GM15510 (cell line): ENCODE measurements around the gene CALU.

Experiments
- POLR2A ChIP-seq: IDR thresholded peaks from 3 replicates; pipeline ENCODE4 v1.6.1; 2011; ENCODE audit warnings: borderline replicate concordance; ENCODE audit not compliant: insufficient read length; ENCODE audit errors: extremely low read depth

CALU gene

DNA sequence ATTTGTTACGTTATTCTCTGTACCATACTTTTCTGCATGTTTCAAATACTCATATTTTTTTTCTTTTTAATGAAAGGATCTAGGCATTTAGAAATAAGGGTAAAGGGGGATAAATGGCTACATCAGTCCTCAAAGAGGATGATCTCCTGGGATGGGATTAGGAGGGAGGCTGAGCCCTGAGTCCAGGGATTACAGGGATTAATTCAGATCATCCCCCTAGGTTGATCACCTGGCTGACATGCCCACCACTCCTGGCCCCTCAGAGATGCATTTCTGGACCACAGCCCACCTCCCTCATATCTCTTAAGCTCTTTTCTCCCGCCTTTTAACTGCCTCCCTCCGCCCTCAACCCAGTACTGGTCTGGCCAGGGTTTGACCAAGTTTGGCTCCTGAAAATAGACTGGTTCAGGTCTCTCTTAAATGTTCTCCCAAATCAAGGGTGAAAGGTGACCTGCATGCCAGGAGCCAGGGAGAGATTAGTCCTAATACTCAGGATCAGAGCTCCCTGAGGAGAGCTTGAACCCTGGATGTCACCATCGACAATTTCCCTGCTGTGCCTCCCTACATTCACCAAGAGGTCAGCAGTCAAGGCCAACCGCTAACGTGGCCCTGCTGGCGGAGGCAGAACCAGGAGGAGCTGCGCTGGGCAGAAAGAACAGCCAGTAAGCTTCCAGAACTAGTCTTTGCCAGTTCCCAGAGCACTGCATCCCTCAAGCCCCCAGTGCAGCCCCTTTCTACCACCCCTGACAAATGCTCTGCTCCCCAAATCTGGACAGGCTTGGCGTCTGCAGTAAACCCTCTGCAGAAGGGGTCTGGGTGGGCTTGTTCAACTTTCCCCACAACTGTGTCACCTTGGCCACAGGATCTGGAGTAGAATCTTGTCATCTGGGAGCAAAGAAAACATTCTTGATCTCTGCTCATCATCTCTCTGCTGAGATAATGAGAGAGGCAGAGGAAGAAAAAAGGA, 49.6 kb downstream of the CALU start:
- no peak for TF ChIP-seq POLR2A

GRCh38 chr7:128790315-128791041, 51.3 kb downstream of the CALU start:
- TF ChIP-seq POLR2A: no peak

- TF ChIP-seq POLR2A: no peak
Measured at GRCh38 chr7:128791121-128791971, 52.2 kb downstream of the CALU start, which contains the start of gene CCDC136. TSS of gene CCDC136 (plus strand) at chr7:128791968. CDS start at chr7:128792412, 444 bp downstream.

DNA sequence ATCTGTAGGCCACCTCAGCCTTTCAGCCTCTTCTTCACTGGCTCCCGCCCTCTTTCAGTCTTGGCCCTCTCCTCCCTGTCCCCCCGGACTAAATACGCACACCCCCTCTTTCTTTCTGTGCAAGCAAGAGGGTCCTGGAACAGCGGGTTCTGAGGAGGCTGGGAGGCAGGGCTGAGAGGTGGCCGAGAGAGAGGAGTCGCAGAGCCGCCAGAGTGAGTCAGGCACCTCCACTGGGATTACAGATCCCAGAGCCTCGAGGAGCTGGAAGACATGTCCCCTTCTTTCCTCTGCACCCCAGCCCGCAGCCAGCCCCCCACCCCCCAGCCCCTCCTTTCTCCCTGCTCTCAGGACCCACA, 52.8 kb downstream of the CALU start:
- TF ChIP-seq POLR2A: no peak

DNA sequence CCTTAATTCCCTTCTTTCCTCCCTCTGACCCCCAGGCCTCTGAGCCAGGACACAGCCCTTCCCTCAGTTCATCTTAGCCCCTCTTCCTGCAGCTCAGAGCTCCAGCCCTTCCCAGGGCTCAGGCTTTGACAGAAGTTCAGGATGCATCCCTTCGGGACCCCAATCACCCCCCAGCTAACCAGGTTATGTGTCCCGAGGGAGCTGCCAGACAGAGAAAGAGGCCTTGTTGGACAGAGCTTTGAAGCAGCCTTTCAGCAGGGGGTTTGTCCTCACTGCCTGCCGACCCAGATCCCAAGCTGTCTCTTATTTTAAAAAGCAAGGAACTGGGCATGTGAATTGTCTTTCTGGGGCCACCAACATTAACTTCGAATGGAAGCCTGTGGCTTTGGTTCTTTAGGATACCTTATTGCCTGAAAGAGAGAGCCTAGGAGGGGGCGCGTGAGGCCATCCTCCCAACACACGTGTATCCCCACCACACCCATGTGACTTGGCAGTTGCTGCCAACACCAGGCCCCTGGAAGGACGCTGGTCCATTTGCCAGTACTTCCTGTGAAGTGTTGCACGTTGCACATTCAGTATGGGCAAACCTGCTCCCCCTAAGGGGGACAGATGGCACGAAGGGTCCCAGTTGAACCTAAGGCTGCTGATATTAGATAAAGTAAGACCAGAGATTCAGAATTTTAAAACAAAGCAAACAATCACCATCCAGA, 53.5 kb downstream of the CALU start:
- TF ChIP-seq POLR2A: no peak

- no peak for TF ChIP-seq POLR2A
Measured at GRCh38 chr7:128793181-128793547, 54.0 kb downstream of the CALU start.

- TF ChIP-seq POLR2A: no peak
Measured at GRCh38 chr7:128794020-128794419, 54.9 kb downstream of the CALU start.

DNA sequence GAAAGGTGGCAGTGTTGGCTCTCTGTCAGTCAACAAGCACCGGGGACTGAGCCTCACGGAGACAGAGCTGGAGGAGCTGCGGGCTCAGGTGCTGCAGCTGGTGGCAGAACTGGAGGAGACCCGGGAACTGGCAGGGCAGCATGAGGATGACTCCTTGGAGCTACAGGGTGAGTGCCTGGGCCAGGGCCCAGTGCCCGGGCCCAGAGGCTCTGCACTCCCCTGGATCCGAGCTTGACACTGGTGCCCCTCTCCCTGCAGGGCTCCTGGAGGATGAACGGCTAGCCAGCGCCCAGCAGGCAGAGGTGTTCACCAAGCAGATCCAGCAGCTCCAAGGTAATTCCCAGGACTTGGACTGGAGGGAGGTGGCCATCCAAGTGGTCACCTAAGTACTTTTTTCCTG, 55.3 kb downstream of the CALU start:
- no peak for TF ChIP-seq POLR2A

- TF ChIP-seq POLR2A: no peak
Measured at GRCh38 chr7:128795129-128795528, 56.0 kb downstream of the CALU start.

GRCh38 chr7:128796327-128796726, 57.2 kb downstream of the CALU start:
- TF ChIP-seq POLR2A: no peak

DNA sequence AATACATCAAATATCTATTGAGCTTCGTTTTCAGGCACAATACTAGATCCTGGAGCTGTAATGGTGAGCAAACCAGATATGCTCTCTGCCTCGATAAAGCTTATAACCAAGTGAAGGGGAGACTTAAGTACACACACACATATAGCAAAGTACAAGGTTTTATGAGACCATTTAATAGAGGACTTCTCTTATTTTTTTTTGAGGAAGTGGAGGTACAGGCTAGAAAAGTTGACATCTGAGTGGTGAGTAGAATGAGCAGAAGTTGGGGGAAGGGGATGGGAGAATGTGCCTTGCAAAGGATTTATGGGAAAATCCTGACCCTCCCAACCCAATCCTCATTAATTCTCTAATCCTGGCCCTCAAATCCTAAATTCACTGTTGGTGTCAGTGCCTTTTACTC, 60.3 kb downstream of the CALU start:
- TF ChIP-seq POLR2A: no peak

- no peak for TF ChIP-seq POLR2A
Measured at GRCh38 chr7:128800567-128800966, 61.4 kb downstream of the CALU start.

DNA sequence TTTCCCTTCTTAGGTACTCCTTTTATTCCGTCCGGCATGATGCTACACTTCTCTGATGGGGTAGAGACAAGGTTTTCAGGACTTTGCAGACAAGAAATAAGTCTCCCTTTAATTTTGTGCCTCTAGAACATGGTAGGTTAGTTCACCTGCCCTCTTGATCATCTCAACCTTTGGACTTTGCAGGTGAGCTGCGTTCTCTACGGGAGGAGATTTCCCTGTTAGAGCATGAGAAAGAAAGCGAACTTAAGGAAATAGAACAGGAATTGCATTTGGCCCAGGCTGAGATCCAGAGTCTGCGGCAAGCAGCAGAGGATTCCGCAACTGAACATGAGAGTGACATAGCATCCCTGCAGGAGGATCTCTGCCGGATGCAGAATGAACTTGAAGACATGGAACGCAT, 61.8 kb downstream of the CALU start:
- no peak for TF ChIP-seq POLR2A
